Adrenal gland (tissue), 12 donors: ENCODE results near the gene TBC1D2. TPM values are rescaled to one million over a fixed set of nuclear protein-coding genes. Genes with fewer than 3 reads are reported as not detected.

Source experiments
- DNase-seq, 7 donors: peaks; one replicate each; pipeline ENCODE4 v3.0.0-alpha.2; 2019 to 2020
- H3K27ac ChIP-seq, 5 donors: fragments of 200-600 bp; sonication (generic) in 4 of 5; 1 replicate in 3 of 5; 2 replicates in 2 of 5; pipeline versions ENCODE4 v1.5.1 to v1.8.0; 2016 to 2020; ENCODE audit warnings: mild to moderate bottlenecking in 1 of 5
- H3K27me3 ChIP-seq: fragments of 200-600 bp; 2 replicates; pipeline ENCODE4 v1.8.0; 2021
- H3K36me3 ChIP-seq, 2 donors: fragments of 200-600 bp; replicated peaks in 1 of 2; 1 replicate in 1 of 2; 2 replicates in 1 of 2; pipeline versions ENCODE4 v1.5.1 to v1.8.0; 2018 to 2022
- H3K4me1 ChIP-seq, 2 donors: fragments of 200-600 bp; replicated peaks in 1 of 2; 1 replicate in 1 of 2; 2 replicates in 1 of 2; pipeline versions ENCODE4 v1.5.1 to v1.8.0; 2018 to 2021
- H3K4me3 ChIP-seq, 4 donors: fragments of 200-600 bp; sonication (generic) in 3 of 4; one replicate each; pipeline ENCODE4 v1.5.1; 2016 to 2018
- H3K9me3 ChIP-seq, 3 donors: fragments of 200-600 bp; sonication (generic) in 1 of 3; replicated peaks in 1 of 3; 1 replicate in 2 of 3; 2 replicates in 1 of 3; pipeline versions ENCODE4 v1.5.1 to v1.8.0; 2016 to 2021
- POLR2A ChIP-seq, 2 donors: fragments of 450-650 bp; IDR thresholded peaks; one replicate each; pipeline ENCODE4 v1.6.1; 2017; ENCODE audit warnings: antibody characterized with exemption in 2 of 2, mild to moderate bottlenecking in 2 of 2, moderate library complexity in 1 of 2
- WGBS, 4 donors: extraction: QIAGEN DNeasy Blood & Tissue Kit in 2 of 4; methylation state at CpG; one replicate each; pipeline versions ENCODE4 v1.1.5 to v1.1.7; 2013 to 2017; 5-methylcytosine and 5-hydroxymethylcytosine counted together
- intact Hi-C, 2 donors: fragments of 100-400 bp; cut with DNase I; formaldehyde crosslinking; loops; one replicate each; pipeline versions ENCODE4 v1.14.1 to v1.15.0; 2022 to 2023
- microRNA-seq, 3 donors: library from miRNA; unstranded; fragments of <30 nt; microRNA quantifications; one replicate each; pipeline ENCODE4, GENCODE V29; 2017 to 2020
- polyA plus RNA-seq, 3 donors: library from polyadenylated mRNA; stranded (reverse); fragments of 200-250 nt in 2 of 3; fragments of 350-450 nt in 1 of 3; fragmentation: Illumina TruSeq in 1 of 3; extraction: RNeasy Lipid Tissue Mini Kit (QIAGEN cat#74804) in 1 of 3; gene quantifications; one replicate each; pipeline ENCODE4 v1.2.3, GENCODE V29; 2013 to 2014
- small RNA-seq, 2 donors: library from RNA; depleted of rRNA; stranded (forward); fragments of <200 nt; gene quantifications; one replicate each; pipeline ENCODE3, GENCODE V24; 2016
- total RNA-seq, 9 donors: library from RNA; depleted of rRNA in 4 of 9; stranded (reverse); fragments of >200 nt in 4 of 9; fragments of 120-200 nt in 1 of 9; fragmentation: NEBNext Ultra II Directional in 1 of 9; extraction: Animal tissue kit (Norgen Biotek cat#: 25700) in 1 of 9; gene quantifications; one replicate each; pipeline versions ENCODE4 v1.1.0 to v1.2.4, GENCODE V29; 2013 to 2023
- TF ChIP-seq, protein P1 (sequence below), 6 experiments: fragments of 450-650 bp in 4 of 6; fragments of 200-600 bp in 2 of 6; sonication (generic) in 1 of 6; IDR thresholded peaks; 1 replicate in 5 of 6; 2 replicates in 1 of 6; pipeline versions ENCODE4 v1.5.1 to v1.8.0; 2016 to 2021; ENCODE audit warnings: antibody characterized with exemption in 6 of 6, mild to moderate bottlenecking in 2 of 6, moderate library complexity in 1 of 6
- donor health status: healthy with polysubstance abuse.
- donor health status: Bipolar disorder and iron deficiency.
- donor health status: DM: yes; HTN: yes; CAD: no.
- donor health status: DM: no; HTN: no; CAD: no.
- donor health status: DM: no; HTN: no; CAD: no.
- donor health status: DM: yes; HTN: yes; CAD: no.

TBC1D2 gene
- total and polyA plus RNA-seq, 12 donors, result 0.67 to 21.9 (median 10.8) TPM

- Histone ChIP-seq H3K36me3 (no peaks in the 10 kb centered on the region), H3K4me1 (peaks cover 0 to 7% of the 10 kb centered on the region in 2 donors), H3K4me3 (no peak overlapping the region), H3K27me3 (no peaks in the 10 kb centered on the region), H3K9me3 (no peaks in the 10 kb centered on the region), H3K27ac (no peak overlapping the region)
- 74 to 87% (median 81%) methylated on average over 6 to 7 of the region's 7 CpGs for WGBS, 4 donors
- intact Hi-C loops, result no loop called here
- TF ChIP-seq, protein P1, sequence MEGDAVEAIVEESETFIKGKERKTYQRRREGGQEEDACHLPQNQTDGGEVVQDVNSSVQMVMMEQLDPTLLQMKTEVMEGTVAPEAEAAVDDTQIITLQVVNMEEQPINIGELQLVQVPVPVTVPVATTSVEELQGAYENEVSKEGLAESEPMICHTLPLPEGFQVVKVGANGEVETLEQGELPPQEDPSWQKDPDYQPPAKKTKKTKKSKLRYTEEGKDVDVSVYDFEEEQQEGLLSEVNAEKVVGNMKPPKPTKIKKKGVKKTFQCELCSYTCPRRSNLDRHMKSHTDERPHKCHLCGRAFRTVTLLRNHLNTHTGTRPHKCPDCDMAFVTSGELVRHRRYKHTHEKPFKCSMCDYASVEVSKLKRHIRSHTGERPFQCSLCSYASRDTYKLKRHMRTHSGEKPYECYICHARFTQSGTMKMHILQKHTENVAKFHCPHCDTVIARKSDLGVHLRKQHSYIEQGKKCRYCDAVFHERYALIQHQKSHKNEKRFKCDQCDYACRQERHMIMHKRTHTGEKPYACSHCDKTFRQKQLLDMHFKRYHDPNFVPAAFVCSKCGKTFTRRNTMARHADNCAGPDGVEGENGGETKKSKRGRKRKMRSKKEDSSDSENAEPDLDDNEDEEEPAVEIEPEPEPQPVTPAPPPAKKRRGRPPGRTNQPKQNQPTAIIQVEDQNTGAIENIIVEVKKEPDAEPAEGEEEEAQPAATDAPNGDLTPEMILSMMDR (IDR thresholded peaks at IDR 0.05), result no peak
- TF ChIP-seq POLR2A (IDR thresholded peaks at IDR 0.05), result no peak
- DNase-seq, result no peak
Measured at GRCh38 chr9:98150164-98150563, 105.3 kb downstream of the TBC1D2 start.

GRCh38 chr9:98149422-98149821 lies 106.0 kb downstream of the TBC1D2 start:
- no peak for TF ChIP-seq POLR2A (IDR thresholded peaks at IDR 0.05)
- TF ChIP-seq, protein P1 (IDR thresholded peaks at IDR 0.05), result no peak
- Histone ChIP-seq H3K9me3 (no peaks in the 10 kb centered on the region), H3K4me1 (peaks cover 0 to 7% of the 10 kb centered on the region in 2 donors), H3K4me3 (no peak overlapping the region), H3K36me3 (no peaks in the 10 kb centered on the region), H3K27me3 (no peaks in the 10 kb centered on the region), H3K27ac (no peak overlapping the region)
- DNase-seq, result no peak
- intact Hi-C loops, result no loop called here
- WGBS, 4 donors, result 49 to 66% (median 50%) methylated on average over 3 of the region's 3 CpGs; no CpG with 5 or more reads in 1 of the 4 donors

Small RNA genes within 50 kb of the gene (microRNA-seq; reads per million reads assigned to microRNA genes)
- 0 to 0.28 (median 0) reads per million in 3 donors for gene MIR6854

Small RNA genes within 50 kb of the gene (small RNA-seq; reads per million reads assigned to genes)
- 0 reads per million in 2 donors for gene MIR6854

Other genes starting within 250 kb of the TBC1D2 start
- gene NANS, start 198.9 kb downstream of the TBC1D2 start, total RNA-seq, result 10 to 100 TPM; 24.2 to 81.5 (median 39.0) TPM
- gene NANS, start 198.9 kb downstream of the TBC1D2 start, polyA plus RNA-seq, result 10 to 100 TPM; 27.8 to 77.9 (median 38.4) TPM
- gene TRIM14, start 136.4 kb downstream of the TBC1D2 start, total RNA-seq, result 10 to 100 TPM in 7 of 9 donors, 1 to 10 TPM in 1, under 1 TPM in 1; 0.72 to 24.8 (median 14.5) TPM
- 1 to 10 TPM; 2.6 to 7.1 (median 6.2) TPM for gene TRIM14, start 136.4 kb downstream of the TBC1D2 start, polyA plus RNA-seq
- gene CORO2A, start 63.0 kb downstream of the TBC1D2 start, total RNA-seq, result 1 to 10 TPM in 5 of 9 donors, under 1 TPM in 4; 0.06 to 3.2 (median 1.1) TPM
- gene CORO2A, start 63.0 kb downstream of the TBC1D2 start, polyA plus RNA-seq, result 1 to 10 TPM in 2 of 3 donors, under 1 TPM in 1; 0.77 to 3.9 (median 1.6) TPM